Aorta (tissue), 5 donors: ENCODE measurements around the gene ATG7. TPM values are rescaled to one million over a fixed set of nuclear protein-coding genes. Genes with fewer than 3 reads are reported as not detected.
A peak's percentile ranks its signal among the peaks of the same experiment; 100 is the strongest.
"Not testable (repeated sequence)": the region's sequence is repeated elsewhere in the genome, so short reads cannot be mapped to it uniquely, and the experiment has no call there.

Source experiments
- ATAC-seq: fragments of 200-7000 bp; cut with Tn5 transposase; one replicate; pipeline ENCODE4 v1.9.1; 2022; ENCODE audit warnings: moderate library complexity; ENCODE audit not compliant: low FRiP score
- DNase-seq, 2 donors: peaks; one replicate each; pipeline ENCODE4 v3.0.0-alpha.2; 2020
- H3K27ac ChIP-seq, 2 donors: one replicate each; pipeline ENCODE4 v1.5.1; 2013; ENCODE audit warnings: low read length in 2 of 2, mild to moderate bottlenecking in 2 of 2, moderate library complexity in 2 of 2, control low read depth in 1 of 2, inconsistent platforms in 1 of 2, low read depth in 1 of 2
- H3K27me3 ChIP-seq, 2 donors: one replicate each; pipeline ENCODE4 v1.6.1; 2013; ENCODE audit warnings: control low read depth in 1 of 2, low read length in 1 of 2, mild to moderate bottlenecking in 1 of 2, moderate library complexity in 1 of 2; ENCODE audit not compliant: insufficient read depth in 2 of 2, control insufficient read depth in 1 of 2
- H3K36me3 ChIP-seq, 2 donors: one replicate each; pipeline ENCODE4 v1.6.1; 2013; ENCODE audit warnings: control low read depth in 1 of 2, low read length in 1 of 2, mild to moderate bottlenecking in 1 of 2; ENCODE audit not compliant: insufficient read depth in 2 of 2, control insufficient read depth in 1 of 2
- H3K4me1 ChIP-seq, 2 donors: one replicate each; pipeline ENCODE4 v1.6.1; 2013; ENCODE audit warnings: low read length in 2 of 2, control low read depth in 1 of 2, mild to moderate bottlenecking in 1 of 2, moderate library complexity in 1 of 2; ENCODE audit not compliant: insufficient read depth in 2 of 2, control insufficient read depth in 1 of 2
- H3K4me3 ChIP-seq, 2 donors: one replicate each; pipeline ENCODE4 v1.5.1; 2013; ENCODE audit warnings: low read length in 2 of 2, control low read depth in 1 of 2, mild to moderate bottlenecking in 1 of 2
- H3K9me3 ChIP-seq: one replicate; pipeline ENCODE4 v1.6.1; 2013; ENCODE audit warnings: mild to moderate bottlenecking, low read length; ENCODE audit not compliant: control insufficient read depth
- WGBS, 2 donors: extraction: QIAGEN DNeasy Blood & Tissue Kit; methylation state at CpG; one replicate each; pipeline ENCODE4 v1.1.7; 2013; 5-methylcytosine and 5-hydroxymethylcytosine counted together
- intact Hi-C, 2 donors: fragments of 100-400 bp; cut with DNase I; formaldehyde crosslinking; loops; one replicate each; pipeline versions ENCODE4 v1.14.2 to v1.15.0; 2022
- polyA plus RNA-seq, 2 donors: library from polyadenylated mRNA; stranded (reverse); fragments of 200-250 nt; gene quantifications; one replicate each; pipeline ENCODE4 v1.2.3, GENCODE V29; 2013
- total RNA-seq, 2 donors: library from RNA; stranded (reverse); fragmentation: NEBNext Ultra II Directional; extraction: Animal tissue kit (Norgen Biotek cat#: 25700); gene quantifications; one replicate each; pipeline ENCODE4 v1.2.1, GENCODE V29; 2021
- donor health status: healthy with polysubstance abuse.
- donor health status: Bipolar disorder and iron deficiency.
- donor health status: DM: no; HTN: no; CAD: no.
- donor health status: DM: no; HTN: no; CAD: no.
- donor health status: DM: yes; HTN: yes; CAD: no.

Gene ATG7
- total and polyA plus RNA-seq, 4 donors: 5.1 to 84.1 (median 29.1) TPM

- H3K9me3 ChIP-seq: no peaks in the 10 kb centered on the region
- intact Hi-C loops: no loop called here
- no peaks in the 10 kb centered on the region for H3K36me3 ChIP-seq
- peaks cover 2 to 3% of the 10 kb centered on the region in 2 donors for H3K4me1 ChIP-seq
- ATAC-seq: peak; percentile 31
- H3K27me3 ChIP-seq: no peaks in the 10 kb centered on the region
- H3K4me3 ChIP-seq: no peak overlapping the region
- DNase-seq: no peak
- H3K27ac ChIP-seq: peak overlapping the region; percentile 80 to 94
- 31 to 34% methylated on average over 5 to 6 of the region's 6 CpGs for WGBS, 2 donors
These were observed 162.4 kb downstream of the ATG7 start for GRCh38 chr3:11434563-11435096.

- DNase-seq (no peak), ATAC-seq (no peak)
- intact Hi-C loops: no loop called here
- Histone ChIP-seq H3K27ac (no peak overlapping the region), H3K36me3 (no peaks in the 10 kb centered on the region), H3K9me3 (no peaks in the 10 kb centered on the region), H3K4me1 (peaks cover 2 to 3% of the 10 kb centered on the region in 2 donors), H3K27me3 (no peaks in the 10 kb centered on the region), H3K4me3 (no peak overlapping the region)
- 90 to 92% methylated on average over 7 of the region's 7 CpGs for WGBS, 2 donors
These were observed 163.4 kb downstream of the ATG7 start for GRCh38 chr3:11435440-11436165.

GRCh38 chr3:11436775-11437174, 164.6 kb downstream of the ATG7 start:
- H3K27me3 ChIP-seq: no peaks in the 10 kb centered on the region
- H3K27ac ChIP-seq: no peak overlapping the region
- H3K4me3 ChIP-seq: no peak overlapping the region
- DNase-seq: no peak
- intact Hi-C loops: no loop called here
- no peak for ATAC-seq
- peaks cover 2 to 3% of the 10 kb centered on the region in 2 donors for H3K4me1 ChIP-seq
- H3K36me3 ChIP-seq: no peaks in the 10 kb centered on the region
- 89 to 91% methylated on average over 2 of the region's 2 CpGs for WGBS, 2 donors
- H3K9me3 ChIP-seq: no peaks in the 10 kb centered on the region

GRCh38 chr3:11437506-11437905, 165.3 kb downstream of the ATG7 start:
- H3K4me1 ChIP-seq: peaks cover 2 to 3% of the 10 kb centered on the region in 2 donors
- no peak overlapping the region for H3K27ac ChIP-seq
- DNase-seq (no peak), ATAC-seq (no peak)
- H3K9me3 ChIP-seq: no peaks in the 10 kb centered on the region
- H3K4me3 ChIP-seq: no peak overlapping the region
- intact Hi-C loops: no loop called here
- WGBS, 2 donors: 93% methylated on average over 6 of the region's 6 CpGs
- H3K36me3 ChIP-seq: no peaks in the 10 kb centered on the region
- no peaks in the 10 kb centered on the region for H3K27me3 ChIP-seq

- no peak for DNase-seq
- H3K9me3 ChIP-seq: no peaks in the 10 kb centered on the region
- no peaks in the 10 kb centered on the region for H3K27me3 ChIP-seq
- peaks cover 2 to 3% of the 10 kb centered on the region in 2 donors for H3K4me1 ChIP-seq
- intact Hi-C loops: no loop called here
- WGBS, 2 donors: 13 to 15% methylated on average over 2 of the region's 2 CpGs
- H3K36me3 ChIP-seq: no peaks in the 10 kb centered on the region
- no peak overlapping the region for H3K4me3 ChIP-seq
- H3K27ac ChIP-seq: no peak overlapping the region
- no peak for ATAC-seq
These were observed 166.4 kb downstream of the ATG7 start for GRCh38 chr3:11438646-11439045.

GRCh38 chr3:11441346-11441745, 169.1 kb downstream of the ATG7 start:
- not testable (repeated sequence) for H3K36me3 ChIP-seq, H3K27me3 ChIP-seq, H3K27ac ChIP-seq, DNase-seq, H3K9me3 ChIP-seq, H3K4me1 ChIP-seq, ATAC-seq, H3K4me3 ChIP-seq
- intact Hi-C loops: loop anchor here in 1 of 2 donors (2.0 kb wide), 1 partner anchor 51 kb away; no protein-coding TSS in a partner anchor
- WGBS, 2 donors: 78 to 83% methylated on average over 7 of the region's 7 CpGs

GRCh38 chr3:11444404-11444803, 172.2 kb downstream of the ATG7 start:
- H3K27me3 ChIP-seq: no peaks in the 10 kb centered on the region
- WGBS, 2 donors: 9% methylated on average over 1 of the region's 1 CpG
- H3K27ac ChIP-seq: no peak overlapping the region
- H3K36me3 ChIP-seq: no peaks in the 10 kb centered on the region
- no peaks in the 10 kb centered on the region for H3K9me3 ChIP-seq
- peaks cover 2 to 4% of the 10 kb centered on the region in 2 donors for H3K4me1 ChIP-seq
- ATAC-seq (no peak), DNase-seq (no peak)
- intact Hi-C loops: no loop called here
- H3K4me3 ChIP-seq: no peak overlapping the region

- H3K4me3 ChIP-seq, H3K9me3 ChIP-seq, H3K36me3 ChIP-seq, H3K4me1 ChIP-seq, intact Hi-C loops, H3K27ac ChIP-seq, H3K27me3 ChIP-seq, DNase-seq, ATAC-seq: not testable (repeated sequence)
- 93 to 96% methylated on average over 3 of the region's 3 CpGs for WGBS, 2 donors
These were observed 173.0 kb downstream of the ATG7 start for GRCh38 chr3:11445193-11445592.

- 4 to 7% methylated on average over 2 of the region's 2 CpGs for WGBS, 2 donors
- no peak for DNase-seq
- no peaks in the 10 kb centered on the region for H3K36me3 ChIP-seq
- H3K9me3 ChIP-seq: no peaks in the 10 kb centered on the region
- ATAC-seq: peak; percentile 60
- H3K4me1 ChIP-seq: peaks cover 2 to 4% of the 10 kb centered on the region in 2 donors
- H3K27me3 ChIP-seq: no peaks in the 10 kb centered on the region
- no peak overlapping the region for H3K27ac ChIP-seq
- intact Hi-C loops: no loop called here
- no peak overlapping the region for H3K4me3 ChIP-seq
These were observed 173.7 kb downstream of the ATG7 start for GRCh38 chr3:11445883-11446282.
